ENCODE data around the gene STX5. TPM values are rescaled to one million over a fixed set of nuclear protein-coding genes. Genes with fewer than 3 reads are reported as not detected.
A peak's percentile ranks its signal among the peaks of the same experiment; 100 is the strongest.

The STX5 gene, protein sequence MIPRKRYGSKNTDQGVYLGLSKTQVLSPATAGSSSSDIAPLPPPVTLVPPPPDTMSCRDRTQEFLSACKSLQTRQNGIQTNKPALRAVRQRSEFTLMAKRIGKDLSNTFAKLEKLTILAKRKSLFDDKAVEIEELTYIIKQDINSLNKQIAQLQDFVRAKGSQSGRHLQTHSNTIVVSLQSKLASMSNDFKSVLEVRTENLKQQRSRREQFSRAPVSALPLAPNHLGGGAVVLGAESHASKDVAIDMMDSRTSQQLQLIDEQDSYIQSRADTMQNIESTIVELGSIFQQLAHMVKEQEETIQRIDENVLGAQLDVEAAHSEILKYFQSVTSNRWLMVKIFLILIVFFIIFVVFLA
- 10 to 100 TPM; 16.0 to 24.6 (median 20.7) TPM for total RNA-seq
- 10 to 100 TPM; 18.2 to 21.1 (median 21.1) TPM for polyA plus RNA-seq
- long read RNA-seq, donor 1, transcript STX5-201 (11 exons, 1,794 nt) = major isoform, 10 of 14 reads
- long read RNA-seq, donor 1, partial matches to known transcripts = 2 of 14 reads
- long read RNA-seq, donor 1, other reads (novel, unspliced or antisense) = 1 of 14 reads
- long read RNA-seq, donor 2, transcript STX5-201 (11 exons, 1,794 nt) = major isoform, 22 of 34 reads
- long read RNA-seq, donor 2, partial matches to known transcripts = 7 of 34 reads
- long read RNA-seq, donor 2, other reads (novel, unspliced or antisense) = 2 of 34 reads

DNA sequence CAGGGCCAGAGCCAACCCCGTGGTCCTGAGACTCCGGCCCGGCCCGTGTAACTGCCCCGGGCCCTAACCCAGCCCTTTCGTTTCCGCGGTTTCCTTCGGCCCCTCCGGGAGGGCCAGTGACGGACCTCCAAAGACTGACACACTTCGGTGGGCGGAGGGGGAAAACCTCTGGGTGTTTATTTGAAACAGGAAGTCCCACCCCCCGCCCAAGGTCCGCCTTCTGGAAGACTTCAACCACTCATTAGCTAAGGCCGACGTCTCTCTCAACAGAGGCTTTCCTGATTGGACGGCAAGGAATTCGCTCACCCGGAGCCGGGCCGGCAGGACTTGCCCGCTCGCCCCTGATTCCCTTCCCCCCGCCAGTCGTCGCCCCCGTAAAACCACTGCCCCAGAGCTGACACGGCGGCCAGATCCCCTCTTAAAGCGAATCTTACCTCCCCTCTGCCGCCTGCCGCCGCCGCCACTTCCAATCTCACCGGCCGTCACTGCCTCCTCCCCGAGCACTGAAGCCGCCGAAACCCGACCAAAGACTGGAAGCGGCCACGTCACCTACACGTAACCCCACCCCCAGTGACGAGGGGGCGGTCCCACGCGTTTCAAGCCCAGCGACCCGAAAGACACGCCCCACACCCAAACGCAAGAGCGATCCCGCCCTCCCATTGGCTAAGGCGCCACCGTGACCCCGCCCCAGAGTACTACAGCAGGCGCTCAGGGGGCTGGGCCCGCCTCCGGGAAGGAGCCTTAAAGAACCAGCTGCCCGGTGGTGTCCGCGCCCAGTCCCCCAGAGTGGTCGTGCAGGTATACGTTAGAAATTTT is at the start of gene STX5:
Gene STX5, minus strand, starts transcription at position 532 of the 816 bp plus-strand sequence. CDS start 808 bp downstream, outside the sequence.
- intact Hi-C loops (cut with DNase I) = loop anchor here (5.0 kb wide), 2 partner anchors 34 to 44 kb away; partner anchors contain the start of gene TMEM179B (in 1 of the 2)
- ATAC-seq (peak; percentile 98 to 99 (median 98)), DNase-seq (peak; percentile 100)
- Histone ChIP-seq H3K4me1 (peaks cover 27% of the 10 kb centered on the region), H3K36me3 (ENCODE audit: insufficient read depth in 1 of 2, low read depth in 1 of 2) (peaks cover 6 to 67% of the 10 kb centered on the region in 2 donors), H3K27ac (peak within 1 kb of the TSS; percentile 98), H3K4me3 (peak within 1 kb of the TSS; percentile 99), H3K9me3 (no peaks in the 10 kb centered on the region), H3K27me3 (ENCODE audit: insufficient read depth in 3 of 3, low read length in 2 of 3) (no peaks in the 10 kb centered on the region)
- 0 to 1% (median 0%) methylated on average over 59 to 65 of the region's 65 CpGs for WGBS, 3 donors
- TF ChIP-seq, protein P1, sequence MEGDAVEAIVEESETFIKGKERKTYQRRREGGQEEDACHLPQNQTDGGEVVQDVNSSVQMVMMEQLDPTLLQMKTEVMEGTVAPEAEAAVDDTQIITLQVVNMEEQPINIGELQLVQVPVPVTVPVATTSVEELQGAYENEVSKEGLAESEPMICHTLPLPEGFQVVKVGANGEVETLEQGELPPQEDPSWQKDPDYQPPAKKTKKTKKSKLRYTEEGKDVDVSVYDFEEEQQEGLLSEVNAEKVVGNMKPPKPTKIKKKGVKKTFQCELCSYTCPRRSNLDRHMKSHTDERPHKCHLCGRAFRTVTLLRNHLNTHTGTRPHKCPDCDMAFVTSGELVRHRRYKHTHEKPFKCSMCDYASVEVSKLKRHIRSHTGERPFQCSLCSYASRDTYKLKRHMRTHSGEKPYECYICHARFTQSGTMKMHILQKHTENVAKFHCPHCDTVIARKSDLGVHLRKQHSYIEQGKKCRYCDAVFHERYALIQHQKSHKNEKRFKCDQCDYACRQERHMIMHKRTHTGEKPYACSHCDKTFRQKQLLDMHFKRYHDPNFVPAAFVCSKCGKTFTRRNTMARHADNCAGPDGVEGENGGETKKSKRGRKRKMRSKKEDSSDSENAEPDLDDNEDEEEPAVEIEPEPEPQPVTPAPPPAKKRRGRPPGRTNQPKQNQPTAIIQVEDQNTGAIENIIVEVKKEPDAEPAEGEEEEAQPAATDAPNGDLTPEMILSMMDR (IDR thresholded peaks at IDR 0.05) = no peak

DNA sequence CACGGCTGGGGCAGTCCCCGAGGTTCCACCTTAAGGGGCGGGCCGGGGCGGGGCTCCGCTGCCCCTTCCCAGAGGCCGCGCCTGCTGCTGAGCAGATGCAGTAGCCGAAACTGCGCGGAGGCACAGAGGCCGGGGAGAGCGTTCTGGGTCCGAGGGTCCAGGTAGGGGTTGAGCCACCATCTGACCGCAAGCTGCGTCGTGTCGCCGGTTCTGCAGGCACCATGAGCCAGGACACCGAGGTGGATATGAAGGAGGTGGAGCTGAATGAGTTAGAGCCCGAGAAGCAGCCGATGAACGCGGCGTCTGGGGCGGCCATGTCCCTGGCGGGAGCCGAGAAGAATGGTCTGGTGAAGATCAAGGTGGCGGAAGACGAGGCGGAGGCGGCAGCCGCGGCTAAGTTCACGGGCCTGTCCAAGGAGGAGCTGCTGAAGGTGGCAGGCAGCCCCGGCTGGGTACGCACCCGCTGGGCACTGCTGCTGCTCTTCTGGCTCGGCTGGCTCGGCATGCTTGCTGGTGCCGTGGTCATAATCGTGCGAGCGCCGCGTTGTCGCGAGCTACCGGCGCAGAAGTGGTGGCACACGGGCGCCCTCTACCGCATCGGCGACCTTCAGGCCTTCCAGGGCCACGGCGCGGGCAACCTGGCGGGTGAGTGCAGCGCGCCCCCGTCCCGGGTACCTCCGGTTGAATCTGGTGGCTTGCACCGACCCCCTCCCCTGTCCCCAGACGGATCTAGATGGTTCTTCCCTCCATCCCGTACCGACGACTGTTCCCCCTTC is 49.1 kb upstream of the STX5 start, which contains the start of gene SLC3A2:
Gene SLC3A2, plus strand, starts transcription at position 94 of the 776 bp plus-strand sequence. Its CDS starts 128 bp downstream, at position 222.
- WGBS, 3 donors = 0% methylated on average over 58 to 69 of the region's 69 CpGs
- Histone ChIP-seq H3K4me3 (peak within 1 kb of the TSS; percentile 99), H3K9me3 (no peaks in the 10 kb centered on the region), H3K4me1 (peaks cover 41% of the 10 kb centered on the region), H3K27me3 (ENCODE audit: insufficient read depth in 3 of 3, low read length in 2 of 3) (no peaks in the 10 kb centered on the region), H3K36me3 (ENCODE audit: insufficient read depth in 1 of 2, low read depth in 1 of 2) (peaks cover 16 to 41% of the 10 kb centered on the region in 2 donors), H3K27ac (peak within 1 kb of the TSS; percentile 100)
- TF ChIP-seq, protein P1 (IDR thresholded peaks at IDR 0.05) = peak; percentile 59
- ATAC-seq (peak; percentile 85 to 89 (median 88)), DNase-seq (peak; percentile 91 to 95)
- intact Hi-C loops (cut with DNase I) = loop anchor here in 1 of 2 donors (2.0 kb wide), 1 partner anchor 40 kb away; no protein-coding TSS in a partner anchor

DNA sequence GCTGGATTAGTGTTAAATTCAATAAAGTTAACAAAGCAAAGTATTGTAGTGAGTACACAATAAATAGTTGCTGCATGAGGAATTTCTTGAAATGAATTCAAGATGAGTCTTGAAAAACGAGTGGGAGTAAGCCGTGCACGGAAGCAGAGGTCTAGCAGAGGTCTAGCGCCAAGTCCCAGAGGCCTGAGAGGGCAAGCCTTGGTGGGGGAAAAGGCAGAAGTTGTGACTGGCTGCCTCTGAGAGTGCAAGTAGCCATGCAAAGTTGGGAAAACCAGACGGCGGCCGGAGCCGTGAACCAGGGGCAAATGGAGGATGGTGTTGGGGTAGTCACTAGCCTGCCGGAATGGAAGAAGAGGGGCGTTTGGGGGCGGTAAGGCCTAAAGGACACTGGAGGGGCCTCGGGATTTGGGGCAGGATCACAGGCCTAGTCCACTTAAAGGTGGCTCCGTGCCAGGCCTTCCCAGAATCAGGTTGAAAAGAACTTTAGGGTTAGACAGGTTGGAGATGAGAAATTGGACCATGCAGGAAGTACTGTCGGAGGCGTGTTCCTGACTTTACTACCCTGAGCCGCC is 48.5 kb upstream of the STX5 start:
- TF ChIP-seq, protein P1 (IDR thresholded peaks at IDR 0.05) = no peak
- ATAC-seq = peak; percentile 14 to 30 (median 21)
- Histone ChIP-seq H3K27me3 (ENCODE audit: insufficient read depth in 3 of 3, low read length in 2 of 3) (no peaks in the 10 kb centered on the region), H3K9me3 (no peaks in the 10 kb centered on the region), H3K36me3 (ENCODE audit: insufficient read depth in 1 of 2, low read depth in 1 of 2) (peaks cover 16 to 34% of the 10 kb centered on the region in 2 donors), H3K4me3 (peak overlapping the region; percentile 99), H3K4me1 (peaks cover 41% of the 10 kb centered on the region), H3K27ac (peak overlapping the region; percentile 100)
- intact Hi-C loops (cut with DNase I) = loop anchor here in 1 of 2 donors (2.0 kb wide), 1 partner anchor 40 kb away; no protein-coding TSS in a partner anchor
- peak in 1 of 2 donors; percentile 60 for DNase-seq
- 0 to 1% (median 0%) methylated on average over 16 of the region's 16 CpGs for WGBS, 3 donors
